Stimulated activated naive CD8-positive, alpha-beta T cell treated with anti-CD3 and anti-CD28 coated beads, Interleukin-15, amount 100 ng/mL, for 72 hours (primary cell): Measurements from ENCODE around the gene SPATA45.
"Not testable (repeated sequence)": the region's sequence is repeated elsewhere in the genome, so short reads cannot be mapped to it uniquely, and the experiment has no call there.

ENCODE experiments used
- ATAC-seq: fragments of 150-1000 bp; cut with Tn5 transposase; 2 replicates; pipeline ENCODE4 v1.10.0; 2021; ENCODE audit warnings: mild to moderate bottlenecking, moderate library complexity
- DNase-seq, 2 donors: peaks; one replicate each; pipeline ENCODE4 v3.0.0; 2021 to 2022
- H3K27ac Mint-ChIP-seq, 2 donors: one replicate each; pipeline ENCODE4 v1.8.0; 2022; ENCODE audit warnings: mild to moderate bottlenecking in 2 of 2, mixed read lengths in 2 of 2, moderate library complexity in 2 of 2
- H3K27me3 Mint-ChIP-seq: one replicate; pipeline ENCODE4 v1.8.0; 2022; ENCODE audit warnings: mixed read lengths
- H3K4me1 Mint-ChIP-seq: one replicate; pipeline ENCODE4 v1.8.0; 2022; ENCODE audit warnings: mild to moderate bottlenecking, mixed read lengths
- H3K4me3 Mint-ChIP-seq, 2 donors: one replicate each; pipeline ENCODE4 v1.8.0; 2022; ENCODE audit warnings: mild to moderate bottlenecking in 2 of 2, mixed read lengths in 2 of 2, moderate library complexity in 1 of 2
- H3K9me3 Mint-ChIP-seq, 2 donors: one replicate each; pipeline ENCODE4 v1.8.0; 2022; ENCODE audit warnings: mixed read lengths in 2 of 2

Gene SPATA45

DNA sequence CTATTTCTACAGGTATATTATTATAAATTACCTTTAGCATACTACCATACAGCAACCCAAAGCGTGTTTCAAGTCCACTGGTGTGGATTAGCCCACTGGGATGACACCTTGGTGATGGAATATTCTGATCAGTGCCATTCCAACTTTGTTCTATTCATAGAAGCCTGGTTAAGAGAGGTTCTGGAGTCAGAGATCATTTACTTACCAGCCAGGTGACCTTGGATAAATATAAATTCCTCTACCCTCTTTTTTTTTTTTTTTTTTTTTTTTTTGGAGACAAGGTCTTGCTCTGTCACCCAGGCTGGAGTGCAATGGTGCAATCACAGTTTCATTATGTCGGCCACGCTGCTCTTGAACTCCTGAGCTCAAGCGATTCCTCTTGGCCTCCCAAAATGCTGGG is at the start of gene SPATA45:
SPATA45 (minus strand) TSS at position 101 of the 400 bp plus-strand sequence. CDS start 11,500 bp downstream, outside the sequence.
- DNase-seq (no peak), ATAC-seq (no peak)
- H3K9me3 Mint-ChIP-seq: no peaks in the 10 kb centered on the region
- no peak within 1 kb of the TSS for H3K27ac Mint-ChIP-seq
- H3K4me1 Mint-ChIP-seq: no peaks in the 10 kb centered on the region
- no peaks in the 10 kb centered on the region for H3K27me3 Mint-ChIP-seq
- no peak within 1 kb of the TSS for H3K4me3 Mint-ChIP-seq

DNA sequence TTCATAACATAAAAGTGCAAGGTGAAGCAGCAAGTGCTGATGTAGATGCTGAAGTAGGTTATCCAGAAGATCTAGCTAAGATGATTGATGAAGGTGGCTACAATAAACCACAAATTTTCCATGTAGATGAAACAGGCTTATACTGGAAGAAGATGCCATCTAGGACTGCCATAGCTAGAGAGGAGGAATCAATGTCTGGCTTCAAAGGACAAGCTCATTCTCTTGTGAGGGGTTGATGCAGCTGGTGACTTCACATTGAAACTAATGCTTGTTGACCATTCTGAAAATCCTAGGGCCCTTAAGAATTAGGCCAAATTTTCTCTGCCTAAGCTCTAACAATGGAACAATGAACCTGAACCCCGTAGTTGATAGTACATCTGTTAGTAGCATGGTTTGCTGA is 44.7 kb upstream of the SPATA45 start:
- H3K4me3 Mint-ChIP-seq: no peak overlapping the region
- no peaks in the 10 kb centered on the region for H3K4me1 Mint-ChIP-seq
- H3K9me3 Mint-ChIP-seq: no peaks in the 10 kb centered on the region
- DNase-seq (no peak), ATAC-seq (no peak)
- H3K27ac Mint-ChIP-seq: no peak overlapping the region
- H3K27me3 Mint-ChIP-seq: no peaks in the 10 kb centered on the region

DNA sequence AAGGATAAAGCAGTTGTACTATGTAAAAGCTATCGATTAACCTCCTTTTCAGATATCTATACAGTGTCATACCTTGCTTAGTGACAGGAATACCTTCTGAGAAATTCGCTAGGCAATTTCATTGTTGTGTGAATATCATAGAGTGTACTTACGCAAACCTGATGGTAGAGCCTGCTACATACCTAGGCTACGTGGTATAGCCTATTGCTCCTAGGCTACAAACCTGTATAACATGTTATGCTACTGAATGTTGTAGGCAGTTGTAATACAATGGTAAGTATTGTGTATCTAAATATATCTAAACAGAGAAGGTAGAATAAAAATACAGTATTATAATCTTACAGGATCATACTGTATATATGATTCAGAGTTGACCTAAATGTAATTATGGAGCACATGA is 37.1 kb upstream of the SPATA45 start:
- H3K9me3 Mint-ChIP-seq: no peaks in the 10 kb centered on the region

DNA sequence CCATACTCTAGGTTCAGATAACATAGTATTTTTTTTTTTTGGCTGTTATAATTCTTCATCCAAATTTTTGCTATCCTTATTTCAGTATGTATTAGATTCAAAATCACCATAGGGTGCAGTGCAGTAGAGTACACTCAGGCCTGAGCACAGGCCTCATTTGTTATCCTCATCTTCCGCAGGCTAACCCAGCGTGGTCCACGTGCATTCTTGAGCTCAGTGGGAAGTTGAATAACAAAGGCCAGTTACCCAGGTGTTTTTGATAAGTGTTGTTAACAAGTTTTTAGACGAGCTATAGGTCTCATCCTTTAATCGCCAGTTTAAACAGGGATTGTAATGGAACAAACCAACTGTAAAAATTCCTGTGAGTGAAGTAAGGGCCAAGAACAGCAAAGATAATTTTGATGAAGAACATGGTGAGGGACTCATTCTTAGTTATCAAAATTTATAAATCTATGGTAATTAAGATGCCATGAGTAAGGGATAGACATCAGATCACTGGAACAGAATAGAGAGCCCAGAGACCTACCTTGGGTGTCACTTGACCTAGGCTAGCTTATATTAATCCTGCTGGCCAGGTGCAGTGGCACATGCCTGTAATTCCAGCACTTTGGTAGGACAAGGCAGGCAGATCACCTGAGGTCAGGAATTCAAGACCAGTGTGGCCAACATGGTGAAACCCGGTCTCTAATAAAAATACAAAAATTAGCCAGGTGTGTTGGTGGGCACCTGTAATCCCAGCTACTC is 32.7 kb upstream of the SPATA45 start:
- no peak for ATAC-seq
- no peak for DNase-seq
- H3K9me3 Mint-ChIP-seq: no peaks in the 10 kb centered on the region
- no peaks in the 10 kb centered on the region for H3K4me1 Mint-ChIP-seq
- no peaks in the 10 kb centered on the region for H3K27me3 Mint-ChIP-seq
- no peak overlapping the region for H3K4me3 Mint-ChIP-seq
- peak overlapping the region in 1 of 2 donors; percentile 36 for H3K27ac Mint-ChIP-seq

More for the DNA sequence above, 37.1 kb upstream of the SPATA45 start:
- no peaks in the 10 kb centered on the region for H3K27me3 Mint-ChIP-seq
- H3K4me3 Mint-ChIP-seq: no peak overlapping the region
- DNase-seq (no peak), ATAC-seq (no peak)
- no peak overlapping the region for H3K27ac Mint-ChIP-seq
- H3K4me1 Mint-ChIP-seq: no peaks in the 10 kb centered on the region

DNA sequence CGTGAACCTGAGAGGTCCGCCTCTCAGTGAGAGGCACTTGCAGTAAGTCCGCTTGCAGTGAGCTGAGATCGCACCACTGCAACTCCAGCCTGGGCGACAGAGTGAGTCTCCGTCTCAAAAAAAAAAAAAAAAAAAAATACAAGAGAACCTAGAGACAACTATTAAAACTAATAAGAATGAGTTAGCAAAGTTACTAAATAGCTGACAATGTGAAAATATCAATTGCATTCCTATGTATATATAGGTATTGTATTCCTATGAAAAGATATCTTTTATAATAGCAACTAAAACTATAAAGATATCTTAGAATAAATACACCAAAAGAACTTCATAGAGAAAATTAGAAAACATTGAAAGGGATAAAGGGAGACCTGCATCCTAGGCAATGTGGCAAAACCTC is 31.0 kb upstream of the SPATA45 start:
- ATAC-seq: no peak

DNA sequence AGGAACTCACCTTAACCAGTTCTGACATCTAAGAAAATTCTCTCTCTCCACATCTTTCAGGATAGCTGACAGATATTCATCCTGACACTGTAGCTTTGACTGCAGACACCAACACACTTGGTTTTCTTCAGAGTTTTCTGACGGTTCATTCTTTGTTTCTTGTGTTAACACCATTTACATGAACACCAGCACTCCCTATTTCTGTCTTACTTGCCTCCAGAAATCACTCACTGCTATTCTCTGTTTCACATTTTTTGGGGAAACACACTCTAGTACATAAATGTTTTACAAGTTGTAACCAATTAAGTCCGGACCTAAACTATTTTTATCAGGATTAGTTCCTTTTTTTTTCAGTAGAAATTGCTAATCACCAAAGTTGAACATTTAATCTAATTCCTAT is 26.1 kb upstream of the SPATA45 start:
- H3K27me3 Mint-ChIP-seq: no peaks in the 10 kb centered on the region
- ATAC-seq (no peak), DNase-seq (no peak)
- H3K4me1 Mint-ChIP-seq: no peaks in the 10 kb centered on the region
- no peaks in the 10 kb centered on the region for H3K9me3 Mint-ChIP-seq
- H3K27ac Mint-ChIP-seq: no peak overlapping the region
- H3K4me3 Mint-ChIP-seq: no peak overlapping the region

More for the DNA sequence above, 31.0 kb upstream of the SPATA45 start:
- H3K27me3 Mint-ChIP-seq: no peaks in the 10 kb centered on the region
- no peak for DNase-seq
- no peaks in the 10 kb centered on the region for H3K4me1 Mint-ChIP-seq
- H3K27ac Mint-ChIP-seq: no peak overlapping the region
- H3K4me3 Mint-ChIP-seq: no peak overlapping the region
- no peaks in the 10 kb centered on the region for H3K9me3 Mint-ChIP-seq

DNA sequence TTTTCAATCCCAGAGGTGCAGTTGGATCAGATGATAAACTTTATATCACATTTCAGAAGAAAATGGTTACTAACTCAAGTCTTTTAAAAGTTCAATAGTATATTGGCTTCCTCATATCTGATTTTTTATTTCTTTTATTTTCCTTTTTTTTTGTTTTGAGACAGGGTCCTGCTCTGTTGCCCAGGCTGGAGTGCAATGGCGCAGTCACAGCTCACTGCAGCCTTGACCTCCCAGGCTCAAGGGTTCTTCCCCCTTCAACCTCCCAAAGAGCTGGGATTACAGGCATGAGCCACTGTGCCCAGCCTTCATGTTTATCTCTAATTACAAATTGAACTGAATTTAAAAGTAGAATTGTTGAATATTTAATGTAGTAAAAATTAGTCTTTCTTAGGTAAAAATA is 24.5 kb upstream of the SPATA45 start:
- Mint-ChIP-seq H3K4me3 (no peak overlapping the region), H3K27ac (no peak overlapping the region), H3K4me1 (no peaks in the 10 kb centered on the region), H3K9me3 (no peaks in the 10 kb centered on the region), H3K27me3 (no peaks in the 10 kb centered on the region)
- DNase-seq (no peak), ATAC-seq (no peak)

DNA sequence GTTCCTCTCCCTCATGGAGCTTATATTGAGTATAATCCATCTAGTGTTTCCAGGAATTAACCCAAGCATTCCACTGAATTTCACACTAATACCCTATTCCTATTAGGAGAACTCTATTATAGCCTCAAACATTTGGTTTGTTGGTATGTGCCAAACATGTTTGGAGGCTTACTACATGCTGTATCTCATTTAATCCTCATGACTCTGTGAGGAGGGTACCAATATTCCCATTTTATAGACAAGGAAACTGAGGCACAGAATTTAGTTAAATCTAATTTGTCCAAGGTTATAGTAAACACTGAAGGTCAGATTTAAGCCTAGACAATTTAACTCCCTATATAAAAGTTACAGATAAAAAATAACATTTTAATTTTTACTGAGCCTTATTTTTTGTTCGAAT is 19.7 kb upstream of the SPATA45 start:
- no peaks in the 10 kb centered on the region for H3K4me1 Mint-ChIP-seq
- no peak overlapping the region for H3K4me3 Mint-ChIP-seq

DNA sequence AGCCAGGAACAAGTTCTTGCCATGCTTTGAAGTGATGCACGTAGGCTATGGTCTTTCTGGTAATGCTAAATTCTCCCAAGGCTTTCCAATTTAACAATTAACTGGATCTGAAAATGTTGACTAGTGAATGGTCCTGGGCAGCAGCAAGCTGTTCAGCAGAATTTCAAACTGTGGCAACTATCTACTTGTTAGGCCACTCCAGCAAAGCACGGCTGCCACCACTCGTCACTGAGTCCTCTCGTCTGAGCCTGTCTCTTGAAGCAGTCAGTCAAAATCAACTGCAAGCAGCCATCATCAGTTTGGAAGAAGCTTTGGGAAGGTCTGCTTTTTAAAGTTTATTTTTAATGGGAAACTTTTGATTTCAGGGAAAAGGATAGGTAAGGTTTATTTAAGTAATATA is 16.8 kb upstream of the SPATA45 start:
- no peak overlapping the region for H3K4me3 Mint-ChIP-seq
- ATAC-seq: no peak
- no peaks in the 10 kb centered on the region for H3K9me3 Mint-ChIP-seq
- no peaks in the 10 kb centered on the region for H3K4me1 Mint-ChIP-seq
- DNase-seq: no peak
- H3K27ac Mint-ChIP-seq: peak overlapping the region in 1 of 2 donors; percentile 24
- no peaks in the 10 kb centered on the region for H3K27me3 Mint-ChIP-seq

More for the DNA sequence above, 19.7 kb upstream of the SPATA45 start:
- no peak for ATAC-seq
- DNase-seq: no peak
- Mint-ChIP-seq H3K27ac (no peak overlapping the region), H3K27me3 (no peaks in the 10 kb centered on the region), H3K9me3 (no peaks in the 10 kb centered on the region)

DNA sequence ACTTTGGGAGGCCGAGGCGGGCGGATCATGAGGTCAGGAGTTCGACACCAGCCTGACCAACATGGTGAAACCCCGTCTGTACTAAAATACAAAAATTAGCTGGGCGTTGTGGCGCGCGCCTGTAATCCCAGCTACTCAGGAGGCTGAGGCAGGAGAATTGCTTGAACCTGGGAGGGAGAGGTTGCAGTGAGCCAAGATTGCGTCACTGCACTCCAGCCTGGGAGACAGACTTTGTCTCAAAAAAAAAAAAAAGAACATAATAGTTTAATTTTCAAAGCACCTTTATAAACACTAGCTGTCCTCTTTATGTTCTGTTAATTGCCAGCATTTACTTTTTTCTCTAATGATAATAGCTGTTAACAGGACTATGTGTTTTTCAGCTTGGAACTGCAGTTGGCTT is 15.9 kb upstream of the SPATA45 start:
- H3K27ac Mint-ChIP-seq, H3K4me3 Mint-ChIP-seq, ATAC-seq: not testable (repeated sequence)

DNA sequence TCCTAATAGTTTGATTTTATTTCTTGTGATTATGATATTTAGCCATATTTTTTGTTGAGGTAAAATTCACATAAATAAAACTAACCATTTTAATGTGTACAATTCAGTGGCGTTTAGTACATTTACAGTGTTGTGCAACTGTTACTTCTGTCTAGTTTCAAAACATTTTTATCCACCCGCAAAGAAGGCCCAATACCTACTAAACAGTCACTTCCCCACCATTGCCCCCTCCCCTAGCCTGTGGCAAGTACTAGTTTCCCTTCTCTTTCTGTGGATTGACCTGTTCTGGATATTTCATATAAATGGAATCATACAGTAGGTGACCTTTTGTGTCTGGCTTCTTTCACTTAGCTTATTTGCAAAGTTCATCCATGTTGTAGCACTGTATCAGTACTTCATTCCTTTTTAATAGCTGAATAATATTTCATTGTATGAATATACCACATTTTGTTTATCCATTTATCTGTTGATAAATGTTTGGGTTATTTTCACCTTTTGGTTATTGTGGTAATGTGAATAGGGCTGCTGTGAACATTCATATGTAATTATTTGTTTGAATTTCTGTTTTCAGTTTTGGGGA is 14.8 kb upstream of the SPATA45 start:
- no peak for ATAC-seq
- Mint-ChIP-seq H3K9me3 (no peaks in the 10 kb centered on the region), H3K4me3 (no peak overlapping the region), H3K27me3 (no peaks in the 10 kb centered on the region), H3K4me1 (no peaks in the 10 kb centered on the region), H3K27ac (no peak overlapping the region)
- no peak for DNase-seq

More for the DNA sequence above, 15.9 kb upstream of the SPATA45 start:
- not testable (repeated sequence) for H3K9me3 Mint-ChIP-seq, DNase-seq, H3K4me1 Mint-ChIP-seq, H3K27me3 Mint-ChIP-seq

DNA sequence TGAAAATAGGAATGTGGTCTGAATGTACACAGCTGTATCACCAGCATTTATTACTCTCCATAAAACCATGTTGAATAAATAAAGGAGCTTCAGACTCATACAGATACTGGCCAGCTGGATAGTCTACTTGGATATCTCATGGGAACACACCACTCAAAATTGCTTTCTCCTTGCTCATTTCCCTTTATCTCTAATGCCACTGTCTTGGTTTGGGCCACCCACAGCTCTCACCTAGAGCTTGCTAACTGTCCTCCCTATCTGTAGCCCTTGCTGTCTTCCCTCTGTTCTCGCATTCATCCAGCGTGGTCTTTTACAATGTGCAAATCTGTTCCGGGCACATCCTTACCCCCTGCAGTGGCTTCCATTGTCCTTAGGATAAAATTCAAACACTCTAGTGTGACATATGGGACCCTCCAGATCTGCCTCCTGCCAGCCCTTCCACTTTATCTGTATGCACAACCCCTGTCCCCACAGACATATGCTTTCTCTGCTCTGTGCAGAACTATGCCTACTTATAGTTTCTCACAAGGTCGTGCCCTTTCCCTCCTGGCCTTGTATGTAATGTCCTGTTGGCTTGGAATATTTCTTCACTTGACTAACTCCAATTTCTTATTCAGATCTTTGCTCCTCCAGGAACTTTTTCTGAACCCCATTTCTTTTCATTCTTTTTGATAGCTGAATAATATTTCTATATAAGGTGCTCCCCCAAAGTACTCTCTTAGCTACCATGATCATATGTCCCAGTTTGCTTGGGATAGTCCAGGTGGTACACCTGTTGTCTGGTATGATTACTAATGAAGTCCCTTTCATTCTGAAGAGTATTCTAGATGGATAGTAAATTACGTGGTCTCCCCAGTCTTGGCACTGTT is 13.5 kb upstream of the SPATA45 start:
- ATAC-seq (no peak), DNase-seq (no peak)
- peaks cover 12% of the 10 kb centered on the region for H3K4me1 Mint-ChIP-seq
- H3K27me3 Mint-ChIP-seq: no peaks in the 10 kb centered on the region
- H3K27ac Mint-ChIP-seq: no peak overlapping the region
- no peaks in the 10 kb centered on the region for H3K9me3 Mint-ChIP-seq
- no peak overlapping the region for H3K4me3 Mint-ChIP-seq

DNA sequence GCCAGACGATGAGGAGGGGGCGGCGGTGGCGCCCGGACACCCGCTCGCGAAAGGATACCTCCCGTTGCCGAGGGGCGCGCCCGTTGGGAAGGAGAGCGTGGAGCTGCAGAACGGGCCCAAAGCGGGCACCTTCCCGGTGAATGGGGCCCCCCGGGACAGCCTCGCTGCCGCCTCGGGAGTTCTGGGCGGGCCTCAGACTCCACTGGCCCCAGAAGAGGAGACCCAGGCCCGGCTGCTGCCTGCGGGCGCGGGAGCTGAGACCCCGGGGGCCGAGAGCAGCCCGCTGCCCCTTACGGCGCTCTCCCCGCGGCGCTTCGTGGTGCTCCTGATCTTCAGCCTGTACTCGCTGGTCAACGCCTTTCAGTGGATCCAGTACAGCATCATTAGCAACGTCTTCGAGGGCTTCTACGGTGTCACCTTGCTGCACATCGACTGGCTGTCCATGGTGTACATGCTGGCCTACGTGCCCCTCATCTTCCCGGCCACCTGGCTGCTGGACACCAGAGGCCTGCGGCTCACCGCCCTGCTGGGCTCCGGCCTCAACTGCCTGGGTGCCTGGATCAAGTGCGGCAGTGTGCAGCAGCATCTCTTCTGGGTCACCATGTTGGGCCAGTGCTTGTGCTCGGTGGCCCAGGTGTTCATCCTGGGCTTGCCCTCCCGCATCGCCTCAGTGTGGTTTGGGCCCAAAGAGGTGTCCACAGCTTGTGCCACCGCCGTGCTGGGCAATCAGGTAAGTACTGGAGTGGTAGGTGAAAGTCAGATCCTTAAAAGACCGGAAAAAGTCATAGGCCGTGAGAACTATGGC is 11.2 kb upstream of the SPATA45 start:
- Mint-ChIP-seq H3K27me3 (no peaks in the 10 kb centered on the region), H3K4me3 (peak overlapping the region in 1 of 2 donors; percentile 99), H3K4me1 (peaks cover 18% of the 10 kb centered on the region), H3K9me3 (no peaks in the 10 kb centered on the region), H3K27ac (peak overlapping the region; percentile 98 to 99)
- peak; percentile 39 for ATAC-seq
- DNase-seq: peak; percentile 30 to 37

DNA sequence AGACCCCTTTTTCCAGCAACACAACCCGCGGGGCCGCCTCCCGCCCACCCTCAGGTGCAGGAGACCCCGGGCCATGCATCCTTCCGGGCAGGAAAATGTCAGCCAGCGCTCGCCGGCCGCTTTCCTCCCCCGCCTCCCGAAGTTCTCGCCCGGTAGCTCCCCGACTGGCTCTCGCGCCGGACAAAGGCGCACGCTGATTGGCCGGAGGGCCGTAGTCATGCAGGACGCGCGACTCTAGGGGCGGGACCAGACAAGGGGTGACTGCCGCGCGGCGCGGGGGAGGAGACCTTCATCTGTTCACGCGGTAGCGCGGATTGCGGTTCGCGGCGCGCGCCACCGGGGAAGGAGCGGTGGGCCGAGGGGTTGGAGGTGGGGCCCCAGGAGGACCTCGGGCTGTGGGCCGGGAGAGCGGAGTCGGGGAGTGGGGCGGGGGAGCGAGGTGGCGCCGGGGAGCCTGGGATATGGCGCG is 10.6 kb upstream of the SPATA45 start, which contains the start of gene FLVCR1:
FLVCR1 (plus strand) TSS at position 284 of the 469 bp plus-strand sequence; CDS start at position 462, 178 bp downstream.
- Mint-ChIP-seq H3K4me3 (peak within 1 kb of the TSS in 1 of 2 donors; percentile 99), H3K4me1 (peaks cover 18% of the 10 kb centered on the region), H3K27me3 (no peaks in the 10 kb centered on the region), H3K27ac (peak within 1 kb of the TSS; percentile 98 to 99), H3K9me3 (no peaks in the 10 kb centered on the region)
- DNase-seq (peak; percentile 93 to 97), ATAC-seq (peak; percentile 98)

DNA sequence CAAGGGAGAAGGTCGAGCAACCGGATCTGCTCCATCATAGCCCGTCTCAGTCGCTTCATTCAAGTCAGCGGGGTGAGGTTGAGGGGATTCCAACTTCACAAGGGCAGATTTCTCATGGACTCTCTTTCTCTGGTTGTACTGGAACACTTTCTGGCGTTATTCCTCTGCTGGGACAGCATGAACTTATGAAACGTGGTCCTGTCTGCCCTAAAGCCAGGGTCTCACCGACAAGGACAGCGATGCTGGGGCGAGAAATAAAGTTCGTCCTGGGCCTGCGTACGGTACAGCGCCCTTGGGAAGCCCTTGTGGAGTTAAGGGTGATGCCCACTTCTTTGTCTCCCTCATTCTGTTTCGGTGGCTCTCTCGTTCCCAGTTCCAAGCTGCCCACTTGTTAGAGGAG is 9.3 kb upstream of the SPATA45 start:
- no peaks in the 10 kb centered on the region for H3K27me3 Mint-ChIP-seq
- H3K4me3 Mint-ChIP-seq: peak overlapping the region in 1 of 2 donors; percentile 99
- no peaks in the 10 kb centered on the region for H3K9me3 Mint-ChIP-seq
- no peak for ATAC-seq
- H3K4me1 Mint-ChIP-seq: peaks cover 18% of the 10 kb centered on the region
- DNase-seq: no peak
- no peak overlapping the region for H3K27ac Mint-ChIP-seq
